Karpas-422 (cell line): ENCODE data around the gene CYP1A2. TPM values are rescaled to one million over a fixed set of nuclear protein-coding genes. Genes with fewer than 3 reads are reported as not detected.

Experiments
- DNase-seq: peaks from one replicate; pipeline ENCODE4 v3.0.0-alpha.2; 2015
- H2AFZ ChIP-seq: fragments of 200-600 bp; sonication (generic); 2 replicates; pipeline ENCODE4 v1.6.1; 2014; ENCODE audit warnings: antibody characterized with exemption, low read length, mixed read lengths
- H3K27ac ChIP-seq: fragments of 200-600 bp; sonication (generic); 2 replicates; pipeline ENCODE4 v1.5.1; 2014; ENCODE audit warnings: mild to moderate bottlenecking, low read length, moderate library complexity
- H3K27me3 ChIP-seq: fragments of 200-600 bp; sonication (generic); 2 replicates; pipeline ENCODE4 v1.6.1; 2014; ENCODE audit warnings: low read length, mixed read lengths
- H3K36me3 ChIP-seq: fragments of 200-600 bp; sonication (generic); 2 replicates; pipeline ENCODE4 v1.6.1; 2014; ENCODE audit warnings: low read length, mixed read lengths; ENCODE audit not compliant: insufficient read depth
- H3K4me1 ChIP-seq: fragments of 200-600 bp; sonication (generic); 2 replicates; pipeline ENCODE4 v1.6.1; 2014; ENCODE audit warnings: mild to moderate bottlenecking, low read length, mixed read lengths
- H3K4me2 ChIP-seq: fragments of 200-600 bp; sonication (generic); 2 replicates; pipeline ENCODE4 v1.6.1; 2014; ENCODE audit warnings: low read length, low read depth, mild to moderate bottlenecking; ENCODE audit not compliant: poor library complexity, severe bottlenecking
- H3K4me3 ChIP-seq: fragments of 200-600 bp; sonication (generic); 2 replicates; pipeline ENCODE4 v1.5.1; 2014; ENCODE audit warnings: mild to moderate bottlenecking, antibody characterized with exemption, low read length, mixed read lengths
- H3K79me2 ChIP-seq: fragments of 200-600 bp; sonication (generic); 2 replicates; pipeline ENCODE4 v1.6.1; 2014; ENCODE audit warnings: mild to moderate bottlenecking, low read length, mixed read lengths
- H3K9ac ChIP-seq: fragments of 200-600 bp; sonication (generic); 2 replicates; pipeline ENCODE4 v1.6.0; 2014; ENCODE audit warnings: low read length
- H3K9me2 ChIP-seq: fragments of 200-600 bp; sonication (generic), shearing (Covaris generic); replicated peaks from 2 replicates; pipeline ENCODE4 v1.6.0; 2014; ENCODE audit warnings: mild to moderate bottlenecking, low read length, moderate library complexity; ENCODE audit not compliant: insufficient read depth
- H3K9me3 ChIP-seq: fragments of 300-700, 200-600 bp; sonication (generic); 2 replicates; pipeline ENCODE4 v1.6.1; 2014; ENCODE audit warnings: low read length, mixed read lengths
- H4K20me1 ChIP-seq: fragments of 200-600 bp; sonication (generic); 2 replicates; pipeline ENCODE4 v1.6.1; 2014; ENCODE audit warnings: mild to moderate bottlenecking, antibody characterized with exemption, low read length, low read depth; ENCODE audit not compliant: insufficient read depth
- total RNA-seq: library from RNA; depleted of rRNA; stranded (reverse); fragments of >200 nt; shearing (Covaris generic); gene quantifications from 2 replicates; pipeline ENCODE4 v1.2.3, GENCODE V29; 2014; ENCODE audit warnings: low replicate concordance

CYP1A2 gene
- total RNA-seq, 1 experiment from 2014 or later, result not detected

GRCh38 chr15:74799255-74799855, 50.7 kb downstream of the CYP1A2 start:
- peak overlapping the region; percentile 63 for H3K4me2 ChIP-seq
- DNase-seq, result peak; percentile 83
- H2AFZ ChIP-seq, result no peak overlapping the region
- peak overlapping the region; percentile 39; the same call in 1 of the 2 replicates for H3K4me3 ChIP-seq
- H3K36me3 ChIP-seq, result peaks cover 56% of the 10 kb centered on the region
- peaks cover 36% of the 10 kb centered on the region for H3K79me2 ChIP-seq
- H3K27me3 ChIP-seq, result no peaks in the 10 kb centered on the region
- peaks cover 18% of the 10 kb centered on the region for H4K20me1 ChIP-seq
- H3K9me3 ChIP-seq, result no peaks in the 10 kb centered on the region
- H3K9ac ChIP-seq, result peak overlapping the region; percentile 72
- peaks cover 64% of the 10 kb centered on the region for H3K4me1 ChIP-seq
- peak overlapping the region; percentile 100 for H3K27ac ChIP-seq
- H3K9me2 ChIP-seq, result no peaks in the 10 kb centered on the region

GRCh38 chr15:74799856-74800558, 51.4 kb downstream of the CYP1A2 start:
- Histone ChIP-seq H3K4me2 (peak overlapping the region; percentile 63), H2AFZ (no peak overlapping the region), H3K27ac (peak overlapping the region; percentile 100), H3K9me3 (no peaks in the 10 kb centered on the region), H3K4me3 (no peak overlapping the region), H3K36me3 (peaks cover 50% of the 10 kb centered on the region), H4K20me1 (peaks cover 18% of the 10 kb centered on the region), H3K4me1 (peaks cover 57% of the 10 kb centered on the region), H3K9me2 (no peaks in the 10 kb centered on the region), H3K27me3 (no peaks in the 10 kb centered on the region), H3K79me2 (peaks cover 30% of the 10 kb centered on the region), H3K9ac (peak overlapping the region; percentile 72)
- peak; percentile 93 for DNase-seq

DNA sequence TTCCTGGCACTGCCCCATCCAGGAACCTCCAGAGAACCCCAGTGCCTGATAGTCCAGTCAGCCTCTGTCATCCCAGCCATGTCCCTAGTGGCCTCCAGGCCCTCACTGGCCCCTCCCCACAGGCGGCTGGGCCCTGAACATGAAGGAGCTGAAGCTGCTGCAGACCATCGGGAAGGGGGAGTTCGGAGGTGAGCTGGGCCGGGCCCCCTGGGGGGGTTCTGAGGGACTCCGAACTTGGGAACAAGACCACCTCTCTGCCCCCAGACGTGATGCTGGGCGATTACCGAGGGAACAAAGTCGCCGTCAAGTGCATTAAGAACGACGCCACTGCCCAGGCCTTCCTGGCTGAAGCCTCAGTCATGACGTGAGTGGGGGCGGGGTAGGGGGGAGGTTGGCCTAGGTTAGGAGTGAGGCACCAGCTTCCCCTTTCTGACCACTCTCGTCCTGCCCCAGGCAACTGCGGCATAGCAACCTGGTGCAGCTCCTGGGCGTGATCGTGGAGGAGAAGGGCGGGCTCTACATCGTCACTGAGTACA, 52.0 kb downstream of the CYP1A2 start:
- Histone ChIP-seq H3K9me3 (no peaks in the 10 kb centered on the region), H4K20me1 (peaks cover 18% of the 10 kb centered on the region), H3K27me3 (no peaks in the 10 kb centered on the region), H3K27ac (peak overlapping the region; percentile 100), H2AFZ (no peak overlapping the region), H3K4me2 (no peak overlapping the region), H3K36me3 (peaks cover 49% of the 10 kb centered on the region), H3K4me1 (peaks cover 51% of the 10 kb centered on the region), H3K79me2 (peaks cover 24% of the 10 kb centered on the region), H3K9ac (peak overlapping the region; percentile 44), H3K4me3 (no peak overlapping the region), H3K9me2 (no peaks in the 10 kb centered on the region)
- DNase-seq, result no peak

- Histone ChIP-seq H3K9me3 (no peaks in the 10 kb centered on the region), H3K27me3 (no peaks in the 10 kb centered on the region), H4K20me1 (peaks cover 18% of the 10 kb centered on the region), H3K4me3 (no peak overlapping the region), H3K4me1 (peaks cover 43% of the 10 kb centered on the region), H3K36me3 (peaks cover 49% of the 10 kb centered on the region), H3K27ac (peak overlapping the region; percentile 100), H3K9ac (no peak overlapping the region), H3K79me2 (peaks cover 19% of the 10 kb centered on the region), H3K9me2 (no peaks in the 10 kb centered on the region), H3K4me2 (no peak overlapping the region), H2AFZ (no peak overlapping the region)
- DNase-seq, result no peak
Observed at GRCh38 chr15:74801311-74801997, 52.8 kb downstream of the CYP1A2 start.

GRCh38 chr15:74802290-74802689, 53.6 kb downstream of the CYP1A2 start:
- Histone ChIP-seq H3K4me1 (peaks cover 38% of the 10 kb centered on the region), H3K27me3 (no peaks in the 10 kb centered on the region), H3K9me2 (no peaks in the 10 kb centered on the region), H3K36me3 (peaks cover 49% of the 10 kb centered on the region), H3K79me2 (peaks cover 16% of the 10 kb centered on the region), H3K4me3 (no peak overlapping the region), H3K9me3 (no peaks in the 10 kb centered on the region), H3K27ac (no peak overlapping the region), H2AFZ (no peak overlapping the region), H3K4me2 (no peak overlapping the region), H4K20me1 (peaks cover 22% of the 10 kb centered on the region), H3K9ac (no peak overlapping the region)
- no peak for DNase-seq

- no peak for DNase-seq
- Histone ChIP-seq H3K27ac (no peak overlapping the region), H3K9me3 (no peaks in the 10 kb centered on the region), H3K4me1 (peaks cover 38% of the 10 kb centered on the region), H3K79me2 (peaks cover 10% of the 10 kb centered on the region; the same call in 1 of the 2 replicates), H3K36me3 (peaks cover 47% of the 10 kb centered on the region), H3K9ac (no peak overlapping the region), H2AFZ (no peak overlapping the region), H3K9me2 (no peaks in the 10 kb centered on the region), H3K4me3 (no peak overlapping the region), H4K20me1 (peaks cover 18% of the 10 kb centered on the region), H3K4me2 (no peak overlapping the region), H3K27me3 (no peaks in the 10 kb centered on the region)
Observed at GRCh38 chr15:74802862-74803447, 54.3 kb downstream of the CYP1A2 start.

- H3K9me3 ChIP-seq, result no peaks in the 10 kb centered on the region
- H3K4me3 ChIP-seq, result no peak overlapping the region
- no peaks in the 10 kb centered on the region for H3K27me3 ChIP-seq
- H4K20me1 ChIP-seq, result peaks cover 18% of the 10 kb centered on the region
- H3K4me2 ChIP-seq, result no peak overlapping the region
- H3K36me3 ChIP-seq, result peaks cover 40% of the 10 kb centered on the region
- no peaks in the 10 kb centered on the region for H3K9me2 ChIP-seq
- no peak overlapping the region for H3K9ac ChIP-seq
- DNase-seq, result no peak
- H2AFZ ChIP-seq, result no peak overlapping the region
- H3K79me2 ChIP-seq, result 0 out of 2 replicates have a peak, but pooled peaks cover 8% of the 10 kb centered on the region
- 0 out of 2 replicates have a peak overlapping the region, but pooled peaks have one; percentile 13 for H3K27ac ChIP-seq
- peaks cover 38% of the 10 kb centered on the region for H3K4me1 ChIP-seq
Observed at GRCh38 chr15:74804935-74805334, 56.3 kb downstream of the CYP1A2 start.
